Psoas muscle (tissue), 8 donors: ENCODE results near the gene POLD3. TPM values are rescaled to one million over a fixed set of nuclear protein-coding genes. Genes with fewer than 3 reads are reported as not detected.

ENCODE experiments used
- ATAC-seq, 4 donors: fragments of 200-7000 bp; cut with Tn5 transposase; one replicate each; pipeline ENCODE4 v1.9.1; 2020; ENCODE audit warnings: moderate library complexity in 3 of 4, mild to moderate bottlenecking in 2 of 4
- DNase-seq, 2 donors: peaks; one replicate each; pipeline ENCODE4 v3.0.0-alpha.2; 2020
- H3K27ac ChIP-seq: fragments of 200-600 bp; one replicate; pipeline ENCODE4 v1.8.0; 2022
- H3K27me3 ChIP-seq, 3 donors: fragments of 200-600 bp in 1 of 3; one replicate each; pipeline versions ENCODE4 v1.6.1 to v1.8.0; 2013 to 2022; ENCODE audit warnings: low read length in 2 of 3, mild to moderate bottlenecking in 2 of 3, moderate library complexity in 1 of 3; ENCODE audit not compliant: insufficient read depth in 3 of 3
- H3K36me3 ChIP-seq, 2 donors: fragments of 200-600 bp in 1 of 2; one replicate each; pipeline versions ENCODE4 v1.6.1 to v1.8.0; 2013 to 2022; ENCODE audit warnings: low read depth in 1 of 2, mild to moderate bottlenecking in 1 of 2, moderate library complexity in 1 of 2; ENCODE audit not compliant: insufficient read depth in 1 of 2
- H3K4me1 ChIP-seq: fragments of 200-600 bp; one replicate; pipeline ENCODE4 v1.8.0; 2022
- H3K4me3 ChIP-seq: fragments of 200-600 bp; one replicate; pipeline ENCODE4 v1.8.0; 2022; ENCODE audit warnings: mild to moderate bottlenecking
- H3K9me3 ChIP-seq: fragments of 200-600 bp; one replicate; pipeline ENCODE4 v1.8.0; 2022
- WGBS, 3 donors: extraction: QIAGEN DNeasy Blood & Tissue Kit; methylation state at CpG; one replicate each; pipeline versions ENCODE4 v1.1.6 to v1.1.7; 2013; 5-methylcytosine and 5-hydroxymethylcytosine counted together
- intact Hi-C, 2 donors: fragments of 100-400 bp; cut with DNase I; formaldehyde crosslinking; loops; one replicate each; pipeline versions ENCODE4 v1.11.0 to v1.14.2; 2022
- polyA plus RNA-seq, 3 donors: library from polyadenylated mRNA; stranded (reverse); fragments of 200-250 nt; gene quantifications; one replicate each; pipeline ENCODE4 v1.2.3, GENCODE V29; 2013
- total RNA-seq, 4 donors: library from RNA; stranded (reverse); fragmentation: NEBNext Ultra II Directional in 2 of 4; extraction: Animal tissue kit (Norgen Biotek cat#: 25700) in 2 of 4; gene quantifications; one replicate each; pipeline versions ENCODE4 v1.2.1 to v1.2.4, GENCODE V29; 2021 to 2023
- TF ChIP-seq, protein P1 (sequence below): fragments of 200-600 bp; IDR thresholded peaks from one replicate; pipeline ENCODE4 v1.8.0; 2022; ENCODE audit warnings: antibody characterized with exemption
- donor health status: healthy with polysubstance abuse.
- donor health status: DM: no; HTN: no; CAD: no; lungs with moderate emphysema.
- donor health status: Bipolar disorder and iron deficiency.
- donor health status: healthy.
- donor health status: DM: yes; HTN: yes; CAD: no.
- donor health status: DM: no; HTN: no; CAD: no.
- donor health status: DM: no; HTN: no; CAD: no.
- donor health status: DM: yes; HTN: yes; CAD: no.

Gene POLD3
- total and polyA plus RNA-seq, 7 donors = 7.0 to 10.2 (median 7.8) TPM

DNA sequence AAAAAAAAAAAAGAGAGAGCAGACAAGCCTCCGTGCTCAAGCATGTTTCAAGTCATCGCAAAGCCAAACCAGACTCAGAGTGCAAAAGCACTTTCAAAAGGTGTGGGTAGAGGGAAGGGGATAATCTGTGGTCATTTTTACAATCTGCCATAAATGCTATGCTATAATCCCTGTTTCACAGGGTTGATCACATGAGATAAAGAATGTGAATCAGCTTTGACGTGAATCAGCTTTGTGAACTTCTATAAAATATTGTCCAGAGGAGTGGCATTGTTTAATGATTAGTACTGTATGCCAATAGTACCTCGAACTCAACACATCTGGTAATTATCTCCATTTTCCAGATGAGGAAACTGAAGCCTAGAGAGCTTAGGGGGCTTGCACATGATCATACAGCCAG is 20.0 kb upstream of the POLD3 start:
- intact Hi-C loops = loop anchor here in 1 of 2 donors (5.0 kb wide), 1 partner anchor 315 kb away; no protein-coding TSS in a partner anchor
- WGBS, 3 donors = 79 to 87% (median 83%) methylated on average over 4 of the region's 4 CpGs
- no peak overlapping the region for H3K27ac ChIP-seq
- ATAC-seq = no peak
- no peaks in the 10 kb centered on the region for H3K9me3 ChIP-seq
- no peaks in the 10 kb centered on the region for H3K4me1 ChIP-seq
- DNase-seq = no peak
- no peak overlapping the region for H3K4me3 ChIP-seq
- H3K36me3 ChIP-seq = no peaks in the 10 kb centered on the region
- TF ChIP-seq, protein P1, sequence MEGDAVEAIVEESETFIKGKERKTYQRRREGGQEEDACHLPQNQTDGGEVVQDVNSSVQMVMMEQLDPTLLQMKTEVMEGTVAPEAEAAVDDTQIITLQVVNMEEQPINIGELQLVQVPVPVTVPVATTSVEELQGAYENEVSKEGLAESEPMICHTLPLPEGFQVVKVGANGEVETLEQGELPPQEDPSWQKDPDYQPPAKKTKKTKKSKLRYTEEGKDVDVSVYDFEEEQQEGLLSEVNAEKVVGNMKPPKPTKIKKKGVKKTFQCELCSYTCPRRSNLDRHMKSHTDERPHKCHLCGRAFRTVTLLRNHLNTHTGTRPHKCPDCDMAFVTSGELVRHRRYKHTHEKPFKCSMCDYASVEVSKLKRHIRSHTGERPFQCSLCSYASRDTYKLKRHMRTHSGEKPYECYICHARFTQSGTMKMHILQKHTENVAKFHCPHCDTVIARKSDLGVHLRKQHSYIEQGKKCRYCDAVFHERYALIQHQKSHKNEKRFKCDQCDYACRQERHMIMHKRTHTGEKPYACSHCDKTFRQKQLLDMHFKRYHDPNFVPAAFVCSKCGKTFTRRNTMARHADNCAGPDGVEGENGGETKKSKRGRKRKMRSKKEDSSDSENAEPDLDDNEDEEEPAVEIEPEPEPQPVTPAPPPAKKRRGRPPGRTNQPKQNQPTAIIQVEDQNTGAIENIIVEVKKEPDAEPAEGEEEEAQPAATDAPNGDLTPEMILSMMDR = no peak
- no peaks in the 10 kb centered on the region for H3K27me3 ChIP-seq

DNA sequence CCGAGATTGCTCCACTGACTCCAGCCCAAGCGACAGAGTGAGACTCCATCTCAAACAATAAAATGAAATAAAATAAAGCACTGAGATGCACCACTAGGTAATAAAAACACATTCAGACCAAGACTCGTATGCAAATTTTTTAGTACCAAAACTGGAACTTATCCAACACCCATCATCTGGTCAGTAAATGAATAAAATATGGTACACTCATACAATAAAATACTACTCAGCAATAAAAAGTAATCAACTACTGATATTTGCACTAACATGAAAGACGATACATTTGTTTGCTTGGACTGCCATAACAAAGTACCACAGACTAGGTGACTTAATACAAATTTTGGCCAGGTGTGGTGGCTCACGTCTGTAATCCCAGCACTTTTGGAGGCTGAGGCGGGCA is 17.8 kb upstream of the POLD3 start:
- no peaks in the 10 kb centered on the region for H3K27me3 ChIP-seq
- no peaks in the 10 kb centered on the region for H3K9me3 ChIP-seq
- TF ChIP-seq, protein P1 = no peak
- ATAC-seq (no peak), DNase-seq (no peak)
- no peaks in the 10 kb centered on the region for H3K36me3 ChIP-seq
- H3K4me1 ChIP-seq = no peaks in the 10 kb centered on the region
- 80 to 85% (median 83%) methylated on average over 6 of the region's 6 CpGs for WGBS, 3 donors
- intact Hi-C loops = loop anchor here in 1 of 2 donors (5.0 kb wide), 1 partner anchor 317 kb away; no protein-coding TSS in a partner anchor
- no peak overlapping the region for H3K27ac ChIP-seq
- H3K4me3 ChIP-seq = no peak overlapping the region

DNA sequence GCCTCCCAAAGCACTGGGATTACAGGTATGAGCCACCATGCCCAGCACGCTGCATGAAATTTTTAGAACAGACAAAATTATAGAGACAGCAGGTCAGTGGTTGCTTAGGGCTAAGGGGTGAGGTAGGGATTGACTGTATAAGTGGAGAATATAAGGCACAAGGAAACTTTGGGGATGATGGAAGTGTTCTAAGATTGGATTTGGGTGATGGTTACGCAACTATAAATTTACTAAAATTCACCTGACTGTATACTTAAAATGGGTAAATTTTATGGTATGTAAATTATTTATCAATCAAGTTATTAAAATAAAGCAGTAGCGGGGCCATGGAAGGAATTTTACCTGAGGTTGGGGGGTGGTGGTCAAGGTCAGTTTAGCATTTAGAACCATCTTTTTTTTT is 16.4 kb upstream of the POLD3 start:
- Histone ChIP-seq H3K4me1 (no peaks in the 10 kb centered on the region), H3K27me3 (no peaks in the 10 kb centered on the region), H3K36me3 (no peaks in the 10 kb centered on the region), H3K4me3 (no peak overlapping the region), H3K9me3 (no peaks in the 10 kb centered on the region), H3K27ac (no peak overlapping the region)
- WGBS, 3 donors = 97 to 99% (median 98%) methylated on average over 3 of the region's 3 CpGs
- ATAC-seq = no peak
- no peak for DNase-seq
- intact Hi-C loops = no loop called here
- TF ChIP-seq, protein P1 = no peak

DNA sequence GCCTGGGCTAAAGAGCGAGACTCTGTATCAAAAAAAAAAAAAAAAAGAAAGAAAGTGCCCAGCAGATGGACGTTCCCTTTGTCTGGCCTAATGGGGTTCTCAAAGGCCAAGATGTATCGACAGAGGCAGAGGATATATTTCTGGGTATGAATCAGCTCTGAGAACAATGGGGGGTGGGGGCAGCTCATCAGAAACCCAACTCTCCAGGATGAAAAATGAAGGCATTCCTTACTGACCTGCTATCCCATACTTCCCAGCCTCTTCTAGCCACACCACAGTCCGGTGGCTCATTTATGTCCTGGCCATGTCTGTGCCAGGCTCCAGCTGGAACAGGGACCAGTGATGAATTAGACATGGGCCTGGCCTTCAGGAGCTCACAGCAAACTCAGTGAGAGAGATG is 15.2 kb upstream of the POLD3 start:
- ATAC-seq = no peak
- no peaks in the 10 kb centered on the region for H3K4me1 ChIP-seq
- 59 to 61% (median 60%) methylated on average over 4 of the region's 4 CpGs for WGBS, 3 donors
- H3K4me3 ChIP-seq = no peak overlapping the region
- TF ChIP-seq, protein P1 = no peak
- H3K36me3 ChIP-seq = no peaks in the 10 kb centered on the region
- no peak overlapping the region for H3K27ac ChIP-seq
- no peaks in the 10 kb centered on the region for H3K9me3 ChIP-seq
- intact Hi-C loops = no loop called here
- H3K27me3 ChIP-seq = no peaks in the 10 kb centered on the region
- DNase-seq = no peak
